LNCaP clone FGC (cell line): ENCODE results near the gene FOXN3.

ENCODE experiments used
- DNase-seq: peaks from one replicate; pipeline ENCODE4 v3.0.0-alpha.2; 2011; ENCODE audit warnings: low read depth
- H3K4me3 ChIP-seq: 2 replicates; pipeline ENCODE4 v1.5.1; 2011; ENCODE audit warnings: mild to moderate bottlenecking, low read depth, low read length, control low read depth
- TF ChIP-seq, protein P1 (sequence below): IDR thresholded peaks from 2 replicates; pipeline ENCODE4 v1.5.1; 2012; ENCODE audit warnings: mild to moderate bottlenecking; ENCODE audit not compliant: control insufficient read depth, insufficient read depth; ENCODE audit errors: extremely low read depth

FOXN3 gene

GRCh38 chr14:89386212-89386886, 30.7 kb downstream of the FOXN3 start:
- TF ChIP-seq, protein P1, sequence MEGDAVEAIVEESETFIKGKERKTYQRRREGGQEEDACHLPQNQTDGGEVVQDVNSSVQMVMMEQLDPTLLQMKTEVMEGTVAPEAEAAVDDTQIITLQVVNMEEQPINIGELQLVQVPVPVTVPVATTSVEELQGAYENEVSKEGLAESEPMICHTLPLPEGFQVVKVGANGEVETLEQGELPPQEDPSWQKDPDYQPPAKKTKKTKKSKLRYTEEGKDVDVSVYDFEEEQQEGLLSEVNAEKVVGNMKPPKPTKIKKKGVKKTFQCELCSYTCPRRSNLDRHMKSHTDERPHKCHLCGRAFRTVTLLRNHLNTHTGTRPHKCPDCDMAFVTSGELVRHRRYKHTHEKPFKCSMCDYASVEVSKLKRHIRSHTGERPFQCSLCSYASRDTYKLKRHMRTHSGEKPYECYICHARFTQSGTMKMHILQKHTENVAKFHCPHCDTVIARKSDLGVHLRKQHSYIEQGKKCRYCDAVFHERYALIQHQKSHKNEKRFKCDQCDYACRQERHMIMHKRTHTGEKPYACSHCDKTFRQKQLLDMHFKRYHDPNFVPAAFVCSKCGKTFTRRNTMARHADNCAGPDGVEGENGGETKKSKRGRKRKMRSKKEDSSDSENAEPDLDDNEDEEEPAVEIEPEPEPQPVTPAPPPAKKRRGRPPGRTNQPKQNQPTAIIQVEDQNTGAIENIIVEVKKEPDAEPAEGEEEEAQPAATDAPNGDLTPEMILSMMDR, result no peak
- H3K4me3 ChIP-seq, result no peak overlapping the region
- no peak for DNase-seq

DNA sequence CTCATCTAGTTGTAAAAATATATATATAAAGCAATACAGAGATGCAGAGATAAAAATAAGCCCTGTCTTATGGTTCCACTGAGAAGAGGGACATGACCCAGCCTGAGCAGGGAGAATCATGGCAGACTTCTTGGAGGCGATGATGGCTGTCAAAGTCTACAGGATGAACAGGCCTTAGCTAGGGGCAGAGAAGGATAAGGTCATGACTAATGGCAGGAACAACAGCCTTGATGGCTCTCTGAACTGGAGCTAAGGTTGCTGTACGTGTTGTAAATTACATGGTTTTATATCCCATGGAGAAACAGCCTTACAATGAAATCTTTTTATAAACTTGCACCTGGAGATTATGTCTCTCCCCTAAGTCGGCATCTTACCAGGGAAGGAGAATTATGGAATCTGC, 32.4 kb downstream of the FOXN3 start:
- no peak for DNase-seq
- TF ChIP-seq, protein P1, result no peak
- no peak overlapping the region for H3K4me3 ChIP-seq

DNA sequence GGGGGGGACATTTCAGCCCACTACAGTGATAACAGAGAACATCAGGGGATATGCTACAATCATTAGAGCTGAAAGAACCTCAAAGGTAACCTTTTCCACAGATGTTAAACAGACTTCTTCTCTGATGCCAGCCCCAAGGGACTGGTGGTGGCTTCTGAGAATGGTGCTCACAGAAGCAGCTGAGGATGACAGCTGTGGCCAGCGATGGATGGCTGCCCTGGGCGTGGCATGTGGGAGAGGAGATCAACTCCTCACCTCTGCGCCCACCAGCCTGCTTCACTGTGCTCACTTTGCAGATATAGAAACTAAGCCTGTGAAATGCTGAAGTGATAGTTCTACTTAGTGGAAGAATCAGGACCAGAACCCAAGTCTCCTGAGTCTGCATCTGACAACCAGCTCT, 33.0 kb downstream of the FOXN3 start:
- no peak for DNase-seq
- TF ChIP-seq, protein P1, result no peak
- no peak overlapping the region for H3K4me3 ChIP-seq

DNA sequence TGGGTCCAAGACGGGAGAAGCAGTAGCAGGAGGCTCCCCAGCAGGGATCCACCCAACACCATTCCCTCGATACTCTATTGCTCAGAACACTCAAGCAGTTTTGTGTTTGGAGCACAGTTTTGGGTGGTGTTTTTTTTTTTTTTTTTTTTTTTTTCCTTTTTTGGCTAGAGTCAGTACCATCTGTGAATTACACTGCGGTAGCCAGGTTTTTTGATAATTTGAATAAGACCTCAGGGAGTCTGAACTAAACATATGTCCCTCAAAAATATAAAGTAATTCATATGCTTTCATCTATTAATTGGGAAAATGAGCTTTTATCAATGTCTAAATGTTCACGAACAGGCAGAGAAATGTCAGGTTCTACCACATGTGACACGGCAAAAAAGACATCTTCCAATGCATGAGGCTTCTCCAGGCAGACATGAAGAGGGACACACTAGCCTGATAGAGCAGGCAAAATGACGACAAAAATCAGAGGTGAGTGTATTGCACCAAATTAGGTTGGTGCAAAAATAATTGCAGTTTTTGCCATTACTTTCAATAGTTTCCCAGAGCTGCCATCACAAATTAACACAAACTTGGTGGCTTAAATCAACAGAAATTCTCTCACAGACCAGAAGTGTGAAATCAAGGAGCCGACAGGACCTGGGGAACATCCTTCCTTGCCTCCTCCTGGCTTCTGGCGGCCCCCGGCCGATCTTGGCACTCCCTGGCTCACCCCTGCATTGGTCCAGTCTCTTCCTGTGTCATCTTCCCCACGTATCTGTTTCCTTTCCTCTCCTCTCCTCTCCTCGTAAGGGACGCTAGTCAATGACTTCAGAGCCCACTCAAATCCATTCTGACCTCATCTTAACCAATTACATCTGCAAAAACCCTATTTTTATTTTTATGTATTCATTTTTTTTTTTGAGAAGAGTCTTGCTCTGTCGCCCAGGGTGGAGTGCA, 33.9 kb downstream of the FOXN3 start:
- DNase-seq, result no peak
- TF ChIP-seq, protein P1, result no peak
- no peak overlapping the region for H3K4me3 ChIP-seq

DNA sequence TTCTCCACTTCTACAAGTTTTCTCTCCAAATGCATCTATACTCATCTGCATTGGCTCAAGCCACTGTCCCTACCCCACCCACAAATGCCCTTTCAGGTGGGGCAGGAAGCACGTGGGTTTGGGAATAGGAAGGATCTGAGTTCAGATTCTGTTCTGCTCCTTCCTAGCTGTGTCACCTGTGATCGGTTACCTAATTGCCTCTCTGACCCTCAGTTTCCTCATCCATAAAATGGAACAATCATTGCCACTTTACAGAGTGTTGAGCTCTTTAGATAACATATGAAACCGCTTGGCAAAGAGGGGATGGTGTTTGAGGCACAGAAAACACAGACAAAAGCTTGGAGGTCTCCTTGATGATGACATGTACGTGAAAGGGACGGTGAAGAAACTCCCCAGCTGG, 34.5 kb downstream of the FOXN3 start:
- H3K4me3 ChIP-seq, result no peak overlapping the region
- TF ChIP-seq, protein P1, result no peak
- DNase-seq, result no peak

DNA sequence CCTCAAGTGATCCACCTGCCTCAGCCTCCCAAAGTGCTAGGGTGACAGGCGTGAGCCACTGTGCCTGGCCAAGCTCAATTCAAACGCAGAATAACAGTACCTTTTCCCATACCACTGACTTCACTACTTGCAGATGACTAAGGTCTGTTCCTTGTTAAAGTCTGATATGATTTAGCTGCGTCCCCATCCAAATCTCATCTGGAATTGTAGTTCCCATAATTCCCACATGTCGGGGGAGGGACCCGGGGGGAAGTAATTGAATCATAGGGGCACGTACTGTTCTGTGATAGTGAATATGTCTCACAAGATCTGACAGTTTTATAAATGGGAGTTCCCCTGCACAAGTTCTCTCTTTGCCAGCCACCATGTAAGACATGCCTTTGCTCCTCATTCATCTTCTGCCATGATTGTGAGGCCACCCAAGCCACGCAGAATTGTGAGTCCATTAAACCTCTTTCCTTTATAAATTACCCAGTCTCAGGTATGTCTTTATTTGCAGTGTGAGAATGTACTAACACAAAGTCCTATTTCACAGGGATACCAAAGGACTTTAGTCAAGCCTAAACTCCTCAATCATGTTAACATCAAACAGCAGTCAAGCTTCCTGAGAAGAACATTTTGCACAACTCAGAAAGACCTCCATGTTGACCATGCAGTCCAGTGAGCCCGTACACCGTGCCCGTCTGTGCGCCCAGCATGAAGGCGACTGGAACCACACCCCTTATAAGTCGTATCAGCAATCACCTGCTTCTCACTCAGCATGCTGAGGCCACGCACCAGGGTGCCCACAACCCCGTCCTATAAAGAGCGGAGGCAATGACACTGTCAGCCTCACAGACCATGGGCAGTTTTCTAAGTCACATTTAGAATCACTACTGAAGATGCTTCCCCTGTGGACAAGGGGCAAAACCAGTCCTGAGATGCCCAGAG, 36.9 kb downstream of the FOXN3 start:
- H3K4me3 ChIP-seq, result no peak overlapping the region
- no peak for DNase-seq
- TF ChIP-seq, protein P1, result no peak
